ENCODE results near the gene CCDC8. TPM values are rescaled to one million over a fixed set of nuclear protein-coding genes. Genes with fewer than 3 reads are reported as not detected.

CCDC8 gene
- total RNA-seq, 1 experiment from 2014 or later, result not detected

- CTCF ChIA-PET, result interaction anchor here (0.6 to 3.9 kb wide), 22 partner anchors 8 to 316 kb away, joined by 3 to 47 read pairs (median 6); no protein-coding TSS in a partner anchor
- intact Hi-C loops (cut with micrococcal nuclease), result no loop called here
- Mint-ChIP-seq H3K36me3 (ENCODE audit: insufficient read depth, unreplicated experiment) (peaks cover 40% of the 10 kb centered on the region), H3K27me3 (ENCODE audit: insufficient read depth, unreplicated experiment) (no peaks in the 10 kb centered on the region), H3K4me1 (ENCODE audit: insufficient read depth, unreplicated experiment) (no peaks in the 10 kb centered on the region), H3K27ac (ENCODE audit: low read depth, unreplicated experiment) (no peak overlapping the region), H3K4me3 (ENCODE audit: unreplicated experiment) (no peak overlapping the region), H3K9me3 (ENCODE audit: unreplicated experiment) (peaks cover 5% of the 10 kb centered on the region)
- TF ChIP-seq CTCF (IDR thresholded peaks at IDR 0.05; ENCODE audit: unreplicated experiment), result no peak
- POLR2A ChIA-PET, result interaction anchor here (0.6 to 1.6 kb wide), 6 partner anchors 12 to 114 kb away, joined by 3 to 9 read pairs (median 4); no protein-coding TSS in a partner anchor
- BruUV-seq (replicated peaks), result TSS peak; percentile 22
- DNase-seq (ENCODE audit: unreplicated experiment), result no peak
Measured at GRCh38 chr19:46394402-46394797, 19.0 kb downstream of the CCDC8 start.

GRCh38 chr19:46393456-46394401, 19.6 kb downstream of the CCDC8 start:
- no peak overlapping the region for H3K27ac Mint-ChIP-seq (ENCODE audit: low read depth, unreplicated experiment)
- ChIA-PET POLR2A (interaction anchor here (1.0 kb wide), 1 partner anchor 13 kb away, joined by 3 read pairs; no protein-coding TSS in a partner anchor), CTCF (interaction anchor here (0.5 to 3.9 kb wide), 6 partner anchors 12 to 123 kb away, joined by 3 to 47 read pairs (median 6); no protein-coding TSS in a partner anchor)
- no TSS peak for BruUV-seq (replicated peaks)
- no peak for TF ChIP-seq CTCF (IDR thresholded peaks at IDR 0.05; ENCODE audit: unreplicated experiment)
- H3K9me3 Mint-ChIP-seq (ENCODE audit: unreplicated experiment), result peaks cover 9% of the 10 kb centered on the region
- no peak overlapping the region for H3K4me3 Mint-ChIP-seq (ENCODE audit: unreplicated experiment)
- peaks cover 46% of the 10 kb centered on the region for H3K36me3 Mint-ChIP-seq (ENCODE audit: insufficient read depth, unreplicated experiment)
- no peak for DNase-seq (ENCODE audit: unreplicated experiment)
- H3K27me3 Mint-ChIP-seq (ENCODE audit: insufficient read depth, unreplicated experiment), result no peaks in the 10 kb centered on the region
- intact Hi-C loops (cut with micrococcal nuclease), result no loop called here
- H3K4me1 Mint-ChIP-seq (ENCODE audit: insufficient read depth, unreplicated experiment), result no peaks in the 10 kb centered on the region

GRCh38 chr19:46392837-46393236, 20.5 kb downstream of the CCDC8 start:
- no peak overlapping the region for H3K4me3 Mint-ChIP-seq (ENCODE audit: unreplicated experiment)
- intact Hi-C loops (cut with micrococcal nuclease), result no loop called here
- H3K27me3 Mint-ChIP-seq (ENCODE audit: insufficient read depth, unreplicated experiment), result no peaks in the 10 kb centered on the region
- ChIA-PET POLR2A (interaction anchor here (0.7 kb wide), 1 partner anchor 92 kb away, joined by 3 read pairs; no protein-coding TSS in a partner anchor), CTCF (interaction anchor here (3.9 kb wide), 1 partner anchor 95 kb away, joined by 47 read pairs; no protein-coding TSS in a partner anchor)
- DNase-seq (ENCODE audit: unreplicated experiment), result no peak
- no TSS peak for BruUV-seq (replicated peaks)
- H3K27ac Mint-ChIP-seq (ENCODE audit: low read depth, unreplicated experiment), result no peak overlapping the region
- TF ChIP-seq CTCF (IDR thresholded peaks at IDR 0.05; ENCODE audit: unreplicated experiment), result no peak
- peaks cover 55% of the 10 kb centered on the region for H3K36me3 Mint-ChIP-seq (ENCODE audit: insufficient read depth, unreplicated experiment)
- peaks cover 9% of the 10 kb centered on the region for H3K9me3 Mint-ChIP-seq (ENCODE audit: unreplicated experiment)
- no peaks in the 10 kb centered on the region for H3K4me1 Mint-ChIP-seq (ENCODE audit: insufficient read depth, unreplicated experiment)

- ChIA-PET CTCF (interaction anchor here (1.0 to 1.6 kb wide), 2 partner anchors 45 to 112 kb away, joined by 3 to 7 read pairs; partner anchors contain the start of gene PPP5C), POLR2A (interaction anchor here (0.7 to 1.0 kb wide), 3 partner anchors 14 to 111 kb away, joined by 3 to 4 read pairs (median 3); no protein-coding TSS in a partner anchor)
- Mint-ChIP-seq H3K27me3 (ENCODE audit: insufficient read depth, unreplicated experiment) (no peaks in the 10 kb centered on the region), H3K4me3 (ENCODE audit: unreplicated experiment) (no peak overlapping the region), H3K36me3 (ENCODE audit: insufficient read depth, unreplicated experiment) (peaks cover 60% of the 10 kb centered on the region), H3K4me1 (ENCODE audit: insufficient read depth, unreplicated experiment) (no peaks in the 10 kb centered on the region), H3K9me3 (ENCODE audit: unreplicated experiment) (peaks cover 9% of the 10 kb centered on the region), H3K27ac (ENCODE audit: low read depth, unreplicated experiment) (no peak overlapping the region)
- DNase-seq (ENCODE audit: unreplicated experiment), result no peak
- no peak for TF ChIP-seq CTCF (IDR thresholded peaks at IDR 0.05; ENCODE audit: unreplicated experiment)
- intact Hi-C loops (cut with micrococcal nuclease), result no loop called here
- BruUV-seq (replicated peaks), result no TSS peak
Measured at GRCh38 chr19:46392252-46392801, 21.0 kb downstream of the CCDC8 start.
